Breast epithelium (tissue), 3 donors: ENCODE measurements around the gene SNCAIP.

Experiments used
- POLR2A ChIP-seq: fragments of 450-650 bp; IDR thresholded peaks from one replicate; pipeline ENCODE4 v1.6.1; 2016; ENCODE audit warnings: antibody characterized with exemption, mild to moderate bottlenecking, moderate library complexity
- TF ChIP-seq, protein P1 (sequence below), 3 donors: fragments of 450-650 bp; IDR thresholded peaks; one replicate each; pipeline ENCODE4 v1.5.1; 2016 to 2017; ENCODE audit warnings: antibody characterized with exemption in 3 of 3, mild to moderate bottlenecking in 3 of 3, moderate library complexity in 3 of 3

- TF ChIP-seq, protein P1, sequence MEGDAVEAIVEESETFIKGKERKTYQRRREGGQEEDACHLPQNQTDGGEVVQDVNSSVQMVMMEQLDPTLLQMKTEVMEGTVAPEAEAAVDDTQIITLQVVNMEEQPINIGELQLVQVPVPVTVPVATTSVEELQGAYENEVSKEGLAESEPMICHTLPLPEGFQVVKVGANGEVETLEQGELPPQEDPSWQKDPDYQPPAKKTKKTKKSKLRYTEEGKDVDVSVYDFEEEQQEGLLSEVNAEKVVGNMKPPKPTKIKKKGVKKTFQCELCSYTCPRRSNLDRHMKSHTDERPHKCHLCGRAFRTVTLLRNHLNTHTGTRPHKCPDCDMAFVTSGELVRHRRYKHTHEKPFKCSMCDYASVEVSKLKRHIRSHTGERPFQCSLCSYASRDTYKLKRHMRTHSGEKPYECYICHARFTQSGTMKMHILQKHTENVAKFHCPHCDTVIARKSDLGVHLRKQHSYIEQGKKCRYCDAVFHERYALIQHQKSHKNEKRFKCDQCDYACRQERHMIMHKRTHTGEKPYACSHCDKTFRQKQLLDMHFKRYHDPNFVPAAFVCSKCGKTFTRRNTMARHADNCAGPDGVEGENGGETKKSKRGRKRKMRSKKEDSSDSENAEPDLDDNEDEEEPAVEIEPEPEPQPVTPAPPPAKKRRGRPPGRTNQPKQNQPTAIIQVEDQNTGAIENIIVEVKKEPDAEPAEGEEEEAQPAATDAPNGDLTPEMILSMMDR (IDR thresholded peaks at IDR 0.05) = no peak
- TF ChIP-seq POLR2A = no peak
These were observed 24.9 kb upstream of the SNCAIP start for GRCh38 chr5:122287101-122287500.
